ENCODE data around the gene UTY. TPM values are rescaled to one million over a fixed set of nuclear protein-coding genes. Genes with fewer than 3 reads are reported as not detected.

Gene UTY
- 8.8 TPM for total RNA-seq
- long read RNA-seq, partial matches to known transcripts = 0 of 1 reads
- long read RNA-seq, other reads (novel, unspliced or antisense) = 1 of 1 reads

DNA sequence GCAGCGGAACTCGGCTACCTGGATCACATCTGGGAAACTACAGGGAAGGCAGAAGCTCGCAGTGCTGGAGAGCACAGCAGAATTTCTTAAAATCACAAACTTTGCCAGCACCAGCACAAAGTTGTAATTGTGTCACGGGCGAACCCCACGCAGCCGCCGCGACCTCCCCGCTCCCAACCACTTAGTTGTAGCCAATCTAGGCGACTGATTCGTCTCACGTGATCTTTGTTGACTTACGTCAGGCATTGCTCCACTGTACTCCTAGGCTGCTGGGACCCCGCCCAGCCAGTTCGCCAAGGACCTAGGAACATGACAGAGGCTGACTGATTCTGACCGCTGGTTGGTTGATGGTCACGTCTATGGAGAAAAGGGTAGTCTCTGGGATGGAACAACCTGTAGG, at the start of gene UTY:
Gene UTY, minus strand, starts transcription at position 206 of the 400 bp plus-strand sequence. CDS start 368 bp downstream, outside the sequence.
- ATAC-seq (peak; percentile 99), DNase-seq (ENCODE audit: missing footprints) (peak; percentile 92)
- intact Hi-C loops (cut with DNase I) = loop anchor here (5.0 kb wide), 1 partner anchor 222 kb away; the partner anchor contains the start of gene TMSB4Y

- intact Hi-C loops (cut with DNase I) = no loop called here
- ATAC-seq = no peak
- DNase-seq (ENCODE audit: missing footprints) = no peak
Observed at GRCh38 chrY:13520474-13520873, 40.6 kb upstream of the UTY start.

GRCh38 chrY:13501215-13501614, 21.4 kb upstream of the UTY start:
- DNase-seq (ENCODE audit: missing footprints) = no peak
- no peak for ATAC-seq
- intact Hi-C loops (cut with DNase I) = no loop called here

- ATAC-seq = no peak
- no peak for DNase-seq (ENCODE audit: missing footprints)
- intact Hi-C loops (cut with DNase I) = no loop called here
Observed at GRCh38 chrY:13493737-13494136, 13.9 kb upstream of the UTY start.

- no peak for DNase-seq (ENCODE audit: missing footprints)
- intact Hi-C loops (cut with DNase I) = no loop called here
- ATAC-seq = no peak
Observed at GRCh38 chrY:13492408-13492807, 12.6 kb upstream of the UTY start.

DNA sequence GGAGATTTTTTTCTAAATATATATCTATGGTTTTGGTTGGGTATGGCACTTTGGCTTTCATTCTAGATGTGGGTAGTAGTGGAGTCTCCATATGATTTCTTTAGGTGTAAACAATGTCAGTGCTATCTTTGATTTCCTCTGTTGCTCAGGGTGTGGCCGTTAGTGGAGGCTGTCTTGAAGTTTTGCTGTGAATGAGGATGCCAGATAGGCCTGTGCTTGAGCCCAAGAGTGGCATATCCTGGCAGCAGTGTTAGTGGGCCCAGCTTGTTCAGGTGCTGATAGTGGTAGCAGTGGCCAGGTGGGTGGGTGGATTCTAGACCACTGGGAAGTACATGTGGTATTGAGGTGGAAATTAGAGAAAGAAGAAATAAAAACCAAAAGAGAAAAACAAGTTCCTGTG, 8.9 kb upstream of the UTY start:
- intact Hi-C loops (cut with DNase I) = no loop called here
- ATAC-seq = no peak
- DNase-seq (ENCODE audit: missing footprints) = no peak

GRCh38 chrY:13479121-13479711, 617 bp downstream of the UTY start:
- ATAC-seq = peak; percentile 68
- intact Hi-C loops (cut with DNase I) = loop anchor here (5.0 kb wide), 1 partner anchor 223 kb away; the partner anchor contains the start of gene TMSB4Y
- DNase-seq (ENCODE audit: missing footprints) = no peak

- ATAC-seq (peak; percentile 70), DNase-seq (ENCODE audit: missing footprints) (no peak)
- intact Hi-C loops (cut with DNase I) = loop anchor here (5.0 kb wide), 1 partner anchor 224 kb away; the partner anchor contains the start of gene TMSB4Y
Observed at GRCh38 chrY:13478126-13478785, 1.6 kb downstream of the UTY start.

DNA sequence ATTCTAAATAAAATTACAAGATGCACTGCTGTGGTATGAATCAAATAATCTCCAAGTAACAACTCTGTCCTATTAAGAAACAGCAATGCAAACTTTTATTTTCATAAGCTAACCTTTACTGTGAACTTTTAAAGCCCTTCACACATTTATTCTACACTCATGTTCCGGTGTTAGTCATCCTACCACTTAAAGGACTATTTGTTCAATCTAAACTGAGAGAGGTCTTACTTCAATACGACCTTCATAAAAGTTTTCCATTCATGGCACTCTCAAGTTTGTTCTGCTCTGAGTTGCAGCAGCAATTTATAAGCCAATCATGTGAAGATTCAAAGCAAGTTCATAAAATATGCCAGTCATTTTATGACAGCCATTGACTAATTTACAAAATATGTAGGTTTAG, 4.8 kb downstream of the UTY start:
- ATAC-seq (no peak), DNase-seq (ENCODE audit: missing footprints) (no peak)
- intact Hi-C loops (cut with DNase I) = loop anchor here (5.0 kb wide), 1 partner anchor 227 kb away; the partner anchor contains the start of gene TMSB4Y

DNA sequence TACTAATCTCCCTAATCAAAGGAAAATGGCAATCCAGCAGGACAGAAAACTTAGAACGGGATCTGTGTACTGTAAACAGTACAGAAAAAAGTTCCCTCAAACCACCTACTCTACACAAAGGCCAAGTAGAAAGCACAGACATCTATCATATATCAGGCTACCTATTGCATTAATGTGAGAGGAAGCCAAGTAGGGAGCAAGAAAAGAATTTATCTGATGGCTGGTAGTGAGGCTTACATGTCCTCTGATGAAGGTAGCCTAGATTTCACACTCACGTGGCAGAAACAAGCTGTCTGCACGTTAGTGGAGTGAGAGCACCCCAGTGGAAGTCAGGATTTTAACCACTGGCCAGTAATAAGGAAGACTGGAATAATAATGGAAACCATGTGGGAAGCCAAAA, 28.3 kb downstream of the UTY start:
- DNase-seq (ENCODE audit: missing footprints) (no peak), ATAC-seq (no peak)
- intact Hi-C loops (cut with DNase I) = no loop called here

GRCh38 chrY:13450596-13451130, 29.2 kb downstream of the UTY start:
- DNase-seq (ENCODE audit: missing footprints) = no peak
- ATAC-seq = no peak
- intact Hi-C loops (cut with DNase I) = no loop called here

DNA sequence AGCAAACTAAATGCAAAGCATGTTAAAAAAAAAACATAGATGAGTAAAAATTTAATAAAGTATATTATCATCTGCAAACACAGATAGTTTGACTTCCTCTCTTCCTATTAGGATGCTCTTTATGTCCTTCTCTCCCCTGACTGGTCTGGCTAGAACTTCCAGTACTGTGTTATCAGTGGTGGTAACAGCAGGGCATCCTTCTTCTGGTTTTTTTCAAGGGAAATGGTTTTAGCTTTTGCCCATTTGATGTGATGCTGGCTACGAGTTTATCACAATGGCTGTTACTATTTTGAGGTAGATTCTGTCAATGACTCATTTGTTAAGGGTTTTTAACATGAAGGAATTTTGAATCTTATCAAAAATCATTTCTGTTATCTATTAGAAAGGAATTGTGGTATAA, 34.3 kb downstream of the UTY start:
- DNase-seq (ENCODE audit: missing footprints) (no peak), ATAC-seq (no peak)
- intact Hi-C loops (cut with DNase I) = no loop called here

DNA sequence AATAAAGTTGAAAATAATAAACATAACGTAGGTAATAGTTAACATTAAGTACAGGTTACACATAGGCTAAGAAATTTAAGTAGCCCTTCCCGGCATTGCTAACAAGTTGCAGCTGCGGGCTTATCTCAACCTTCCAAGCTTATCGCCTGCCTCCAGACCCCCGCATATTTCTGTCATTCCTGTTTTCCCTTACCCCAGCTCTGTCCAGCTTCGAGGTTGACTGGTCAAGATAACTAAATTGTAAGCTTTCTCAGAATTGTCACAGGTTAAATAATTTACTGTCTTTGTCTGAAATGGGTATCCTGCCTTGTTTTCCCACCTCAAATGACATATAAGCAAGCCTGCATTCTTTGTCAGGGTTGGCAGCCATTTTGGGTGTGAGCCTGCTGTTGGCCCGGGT, 36.7 kb downstream of the UTY start:
- ATAC-seq = no peak
- DNase-seq (ENCODE audit: missing footprints) = no peak
- intact Hi-C loops (cut with DNase I) = no loop called here

DNA sequence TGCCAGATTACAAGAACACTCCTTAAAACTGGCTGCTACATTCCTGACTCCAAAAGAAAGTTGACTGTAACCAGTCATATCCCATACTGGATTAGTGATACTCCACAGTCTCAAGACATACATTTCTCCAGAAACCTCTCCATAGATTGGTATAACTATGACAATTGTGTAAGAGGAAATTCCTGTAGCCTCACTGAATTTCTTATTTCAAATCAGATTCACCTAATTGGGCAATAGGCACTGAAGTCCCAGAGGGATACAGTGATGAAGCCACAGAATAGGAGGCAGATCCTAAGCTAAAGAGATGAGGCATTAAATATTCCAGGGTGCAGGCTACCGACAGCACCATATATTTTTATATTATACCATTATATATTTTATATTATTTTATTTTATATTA, 39.0 kb downstream of the UTY start:
- DNase-seq (ENCODE audit: missing footprints) (no peak), ATAC-seq (no peak)
- intact Hi-C loops (cut with DNase I) = no loop called here

- DNase-seq (ENCODE audit: missing footprints) = peak; percentile 71
- peak; percentile 95 for ATAC-seq
- intact Hi-C loops (cut with DNase I) = no loop called here
Observed at GRCh38 chrY:13435968-13436937, 43.6 kb downstream of the UTY start.

- ATAC-seq (peak; percentile 27), DNase-seq (ENCODE audit: missing footprints) (no peak)
- intact Hi-C loops (cut with DNase I) = no loop called here
Observed at GRCh38 chrY:13435206-13435967, 44.4 kb downstream of the UTY start.

- DNase-seq (ENCODE audit: missing footprints) (no peak), ATAC-seq (no peak)
- intact Hi-C loops (cut with DNase I) = no loop called here
Observed at GRCh38 chrY:13432293-13433025, 47.4 kb downstream of the UTY start.

- DNase-seq (ENCODE audit: missing footprints) (no peak), ATAC-seq (no peak)
- intact Hi-C loops (cut with DNase I) = no loop called here
Observed at GRCh38 chrY:13429551-13429950, 50.3 kb downstream of the UTY start.
